ENCODE measurements around the gene CHIC2.

DNA sequence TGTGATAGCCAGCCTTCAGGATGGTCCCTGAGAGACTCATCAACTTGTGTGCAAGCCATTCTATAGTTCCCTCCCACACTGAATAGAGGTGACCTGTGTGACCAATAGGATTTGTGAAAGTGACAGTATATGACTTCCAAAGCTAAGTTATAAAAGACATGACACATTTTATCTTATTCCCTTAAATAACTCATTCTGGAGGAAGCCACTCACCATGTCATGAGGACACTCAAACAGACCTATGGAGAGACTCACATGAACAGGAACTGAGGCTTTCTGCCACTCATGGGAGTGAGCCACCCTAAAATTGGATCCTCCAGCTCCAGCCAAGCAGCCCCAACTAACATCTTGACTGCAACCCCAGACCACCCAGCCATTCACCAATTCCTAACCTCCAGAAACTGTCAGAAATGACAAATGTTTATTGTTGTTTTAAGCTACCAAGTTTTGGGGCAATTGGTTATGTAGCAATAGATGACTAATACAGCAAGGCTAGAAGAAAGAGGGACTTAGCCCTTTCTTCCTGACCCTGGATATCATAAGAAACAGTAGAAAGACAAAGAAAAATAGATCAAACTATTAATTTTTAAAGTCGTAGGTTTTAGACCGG lies 9.0 kb upstream of the CHIC2 start:
- TF ChIP-seq, protein P1, sequence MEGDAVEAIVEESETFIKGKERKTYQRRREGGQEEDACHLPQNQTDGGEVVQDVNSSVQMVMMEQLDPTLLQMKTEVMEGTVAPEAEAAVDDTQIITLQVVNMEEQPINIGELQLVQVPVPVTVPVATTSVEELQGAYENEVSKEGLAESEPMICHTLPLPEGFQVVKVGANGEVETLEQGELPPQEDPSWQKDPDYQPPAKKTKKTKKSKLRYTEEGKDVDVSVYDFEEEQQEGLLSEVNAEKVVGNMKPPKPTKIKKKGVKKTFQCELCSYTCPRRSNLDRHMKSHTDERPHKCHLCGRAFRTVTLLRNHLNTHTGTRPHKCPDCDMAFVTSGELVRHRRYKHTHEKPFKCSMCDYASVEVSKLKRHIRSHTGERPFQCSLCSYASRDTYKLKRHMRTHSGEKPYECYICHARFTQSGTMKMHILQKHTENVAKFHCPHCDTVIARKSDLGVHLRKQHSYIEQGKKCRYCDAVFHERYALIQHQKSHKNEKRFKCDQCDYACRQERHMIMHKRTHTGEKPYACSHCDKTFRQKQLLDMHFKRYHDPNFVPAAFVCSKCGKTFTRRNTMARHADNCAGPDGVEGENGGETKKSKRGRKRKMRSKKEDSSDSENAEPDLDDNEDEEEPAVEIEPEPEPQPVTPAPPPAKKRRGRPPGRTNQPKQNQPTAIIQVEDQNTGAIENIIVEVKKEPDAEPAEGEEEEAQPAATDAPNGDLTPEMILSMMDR (IDR thresholded peaks at IDR 0.05; ENCODE audit: low read depth, low read length), result no peak
- TF ChIP-seq EZH2phosphoT487 (IDR thresholded peaks at IDR 0.05; ENCODE audit: low read depth), result no peak
